MM.1S (cell line): ENCODE measurements around the gene ZBTB38.

Source experiments
- CTCF ChIP-seq: fragments of 300-600 bp; sonication (generic); IDR thresholded peaks from 2 replicates; pipeline ENCODE4 v1.5.1; 2016; ENCODE audit warnings: antibody characterized with exemption, low read length, mixed read lengths
- EZH2 ChIP-seq: fragments of 300-600 bp; sonication (generic); optimal IDR thresholded peaks from 2 replicates; pipeline ENCODE3; 2017; ENCODE audit warnings: low read depth, mild to moderate bottlenecking, antibody characterized with exemption, low read length, mixed read lengths

DNA sequence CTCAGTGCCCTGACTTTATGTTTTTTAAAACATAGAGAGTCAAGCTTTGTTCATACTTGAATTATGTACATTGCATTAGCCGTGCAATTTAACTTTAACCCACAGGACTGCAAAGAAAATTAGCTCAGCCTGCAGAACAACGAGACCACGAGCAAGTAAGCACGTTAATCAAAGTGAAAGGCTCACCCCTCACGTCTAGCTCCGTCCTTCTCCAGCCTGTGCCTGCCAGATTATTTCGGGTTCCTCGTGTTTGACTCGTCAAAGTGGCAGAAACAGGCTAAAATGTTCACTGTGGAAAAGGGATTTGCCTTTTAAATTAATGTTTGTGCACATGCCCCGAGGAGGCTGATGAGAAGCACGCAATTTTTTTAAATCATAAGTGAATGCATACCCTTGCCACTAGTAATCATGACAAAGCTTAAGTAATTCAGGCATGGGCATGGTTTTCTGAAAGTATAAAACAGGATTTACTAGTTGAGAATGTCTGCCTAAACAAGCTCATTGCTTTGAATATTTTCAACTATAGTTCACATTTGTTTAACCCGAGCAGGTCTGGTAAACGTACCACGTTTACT, 15.3 kb downstream of the ZBTB38 start:
- TF ChIP-seq CTCF (no peak), EZH2 (no peak)
